Activated T-helper 9 cell treated with anti-CD3 and anti-CD28 coated beads, Interleukin-2, amount 50 U/mL, for 16 hours (primary cell): ENCODE data around the gene SNX2.

Experiments
- DNase-seq: peaks from one replicate; pipeline ENCODE4 v3.0.0-alpha.2; 2020; ENCODE audit warnings: low read depth

The SNX2 gene

GRCh38 chr5:122772446-122772845 lies 2.4 kb upstream of the SNX2 start:
- DNase-seq, result no peak

- no peak for DNase-seq
Measured at GRCh38 chr5:122773619-122774018, 1.3 kb upstream of the SNX2 start.

GRCh38 chr5:122774519-122774860 lies 390 bp upstream of the SNX2 start:
- no peak for DNase-seq

GRCh38 chr5:122775550-122776542 lies 966 bp downstream of the SNX2 start:
- DNase-seq, result no peak

- DNase-seq, result no peak
Measured at GRCh38 chr5:122778157-122778556, 3.3 kb downstream of the SNX2 start.

- DNase-seq, result no peak
Measured at GRCh38 chr5:122779451-122779850, 4.6 kb downstream of the SNX2 start.

GRCh38 chr5:122780296-122780695 lies 5.4 kb downstream of the SNX2 start:
- no peak for DNase-seq

GRCh38 chr5:122781465-122781864 lies 6.6 kb downstream of the SNX2 start:
- no peak for DNase-seq

GRCh38 chr5:122785294-122785693 lies 10.4 kb downstream of the SNX2 start:
- no peak for DNase-seq

- no peak for DNase-seq
Measured at GRCh38 chr5:122788371-122788770, 13.5 kb downstream of the SNX2 start.

- no peak for DNase-seq
Measured at GRCh38 chr5:122788996-122789395, 14.1 kb downstream of the SNX2 start.

GRCh38 chr5:122789461-122790171 lies 14.7 kb downstream of the SNX2 start:
- no peak for DNase-seq

- no peak for DNase-seq
Measured at GRCh38 chr5:122790354-122791103, 15.6 kb downstream of the SNX2 start.

GRCh38 chr5:122805481-122805880 lies 30.6 kb downstream of the SNX2 start:
- DNase-seq, result no peak

GRCh38 chr5:122810405-122810804 lies 35.5 kb downstream of the SNX2 start:
- DNase-seq, result no peak

- no peak for DNase-seq
Measured at GRCh38 chr5:122815218-122815767, 40.4 kb downstream of the SNX2 start.

GRCh38 chr5:122816756-122817155 lies 41.9 kb downstream of the SNX2 start:
- no peak for DNase-seq

GRCh38 chr5:122831984-122832383 lies 57.1 kb downstream of the SNX2 start:
- no peak for DNase-seq

GRCh38 chr5:122835681-122836080 lies 60.8 kb downstream of the SNX2 start:
- no peak for DNase-seq

- DNase-seq, result no peak
Measured at GRCh38 chr5:122836947-122837346, 62.1 kb downstream of the SNX2 start.

GRCh38 chr5:122839731-122840130 lies 64.9 kb downstream of the SNX2 start:
- DNase-seq, result no peak

GRCh38 chr5:122842016-122842580 lies 67.2 kb downstream of the SNX2 start:
- no peak for DNase-seq
